ENCODE measurements around the gene B4GALT6.

B4GALT6 gene

GRCh38 chr18:31686572-31686971 is 2.2 kb upstream of the B4GALT6 start:
- H3K4me1 ChIP-seq (ENCODE audit: control insufficient read depth, insufficient read depth, low read length) = peaks cover 8% of the 10 kb centered on the region
- no peaks in the 10 kb centered on the region for H3K36me3 ChIP-seq (ENCODE audit: insufficient read depth, low read length)
- H3K4me3 ChIP-seq (ENCODE audit: low read length) = no peak overlapping the region
- H3K4me2 ChIP-seq (ENCODE audit: low read length) = no peak overlapping the region
- H3K27me3 ChIP-seq (ENCODE audit: control insufficient read depth, insufficient read depth, low read length) = peaks cover 8% of the 10 kb centered on the region
- no peak overlapping the region for H3K9ac ChIP-seq (ENCODE audit: low read depth, low read length)
- no peaks in the 10 kb centered on the region for H3K9me3 ChIP-seq (replicated peaks; ENCODE audit: low read length)

- H3K4me1 ChIP-seq (ENCODE audit: control insufficient read depth, insufficient read depth, low read length) = peaks cover 8% of the 10 kb centered on the region
- H3K4me3 ChIP-seq (ENCODE audit: low read length) = peak overlapping the region; percentile 77
- H3K27me3 ChIP-seq (ENCODE audit: control insufficient read depth, insufficient read depth, low read length) = peaks cover 8% of the 10 kb centered on the region
- no peaks in the 10 kb centered on the region for H3K36me3 ChIP-seq (ENCODE audit: insufficient read depth, low read length)
- peak overlapping the region; percentile 91 for H3K4me2 ChIP-seq (ENCODE audit: low read length)
- peak overlapping the region; percentile 60 for H3K9ac ChIP-seq (ENCODE audit: low read depth, low read length)
- no peaks in the 10 kb centered on the region for H3K9me3 ChIP-seq (replicated peaks; ENCODE audit: low read length)
Observed at GRCh38 chr18:31685097-31686082, 1.0 kb upstream of the B4GALT6 start.

- H3K4me3 ChIP-seq (ENCODE audit: low read length) = peak overlapping the region; percentile 77
- H3K9ac ChIP-seq (ENCODE audit: low read depth, low read length) = peak overlapping the region; percentile 65
- H3K4me2 ChIP-seq (ENCODE audit: low read length) = peak overlapping the region; percentile 91
- peaks cover 8% of the 10 kb centered on the region for H3K27me3 ChIP-seq (ENCODE audit: control insufficient read depth, insufficient read depth, low read length)
- H3K9me3 ChIP-seq (replicated peaks; ENCODE audit: low read length) = no peaks in the 10 kb centered on the region
- H3K36me3 ChIP-seq (ENCODE audit: insufficient read depth, low read length) = no peaks in the 10 kb centered on the region
- peaks cover 16% of the 10 kb centered on the region for H3K4me1 ChIP-seq (ENCODE audit: control insufficient read depth, insufficient read depth, low read length)
Observed at GRCh38 chr18:31683968-31684278, 458 bp downstream of the B4GALT6 start.

GRCh38 chr18:31683106-31683505 is 1.3 kb downstream of the B4GALT6 start:
- no peaks in the 10 kb centered on the region for H3K9me3 ChIP-seq (replicated peaks; ENCODE audit: low read length)
- H3K4me1 ChIP-seq (ENCODE audit: control insufficient read depth, insufficient read depth, low read length) = peaks cover 18% of the 10 kb centered on the region
- peaks cover 8% of the 10 kb centered on the region for H3K27me3 ChIP-seq (ENCODE audit: control insufficient read depth, insufficient read depth, low read length)
- no peak overlapping the region for H3K4me3 ChIP-seq (ENCODE audit: low read length)
- H3K36me3 ChIP-seq (ENCODE audit: insufficient read depth, low read length) = no peaks in the 10 kb centered on the region
- no peak overlapping the region for H3K4me2 ChIP-seq (ENCODE audit: low read length)
- no peak overlapping the region for H3K9ac ChIP-seq (ENCODE audit: low read depth, low read length)

- peaks cover 6% of the 10 kb centered on the region for H3K27me3 ChIP-seq (ENCODE audit: control insufficient read depth, insufficient read depth, low read length)
- no peaks in the 10 kb centered on the region for H3K9me3 ChIP-seq (replicated peaks; ENCODE audit: low read length)
- H3K4me2 ChIP-seq (ENCODE audit: low read length) = no peak overlapping the region
- H3K36me3 ChIP-seq (ENCODE audit: insufficient read depth, low read length) = no peaks in the 10 kb centered on the region
- H3K9ac ChIP-seq (ENCODE audit: low read depth, low read length) = no peak overlapping the region
- H3K4me3 ChIP-seq (ENCODE audit: low read length) = no peak overlapping the region
- H3K4me1 ChIP-seq (ENCODE audit: control insufficient read depth, insufficient read depth, low read length) = peaks cover 18% of the 10 kb centered on the region
Observed at GRCh38 chr18:31680831-31681568, 3.4 kb downstream of the B4GALT6 start.

- no peak overlapping the region for H3K4me3 ChIP-seq (ENCODE audit: low read length)
Observed at GRCh38 chr18:31680433-31680811, 4.0 kb downstream of the B4GALT6 start.

GRCh38 chr18:31679791-31680432 is 4.5 kb downstream of the B4GALT6 start:
- Histone ChIP-seq H3K4me2 (ENCODE audit: low read length) (no peak overlapping the region), H3K9me3 (replicated peaks; ENCODE audit: low read length) (no peaks in the 10 kb centered on the region), H3K9ac (ENCODE audit: low read depth, low read length) (no peak overlapping the region), H3K27me3 (ENCODE audit: control insufficient read depth, insufficient read depth, low read length) (peaks cover 5% of the 10 kb centered on the region), H3K36me3 (ENCODE audit: insufficient read depth, low read length) (no peaks in the 10 kb centered on the region), H3K4me3 (ENCODE audit: low read length) (no peak overlapping the region), H3K4me1 (ENCODE audit: control insufficient read depth, insufficient read depth, low read length) (peaks cover 15% of the 10 kb centered on the region)

More at GRCh38 chr18:31680433-31680811, 4.0 kb downstream of the B4GALT6 start:
- H3K27me3 ChIP-seq (ENCODE audit: control insufficient read depth, insufficient read depth, low read length) = peaks cover 5% of the 10 kb centered on the region
- H3K4me1 ChIP-seq (ENCODE audit: control insufficient read depth, insufficient read depth, low read length) = peaks cover 15% of the 10 kb centered on the region
- H3K9me3 ChIP-seq (replicated peaks; ENCODE audit: low read length) = no peaks in the 10 kb centered on the region
- no peak overlapping the region for H3K9ac ChIP-seq (ENCODE audit: low read depth, low read length)
- H3K36me3 ChIP-seq (ENCODE audit: insufficient read depth, low read length) = no peaks in the 10 kb centered on the region
- H3K4me2 ChIP-seq (ENCODE audit: low read length) = no peak overlapping the region

- no peak overlapping the region for H3K9ac ChIP-seq (ENCODE audit: low read depth, low read length)
- no peaks in the 10 kb centered on the region for H3K36me3 ChIP-seq (ENCODE audit: insufficient read depth, low read length)
- peaks cover 5% of the 10 kb centered on the region for H3K27me3 ChIP-seq (ENCODE audit: control insufficient read depth, insufficient read depth, low read length)
- no peaks in the 10 kb centered on the region for H3K9me3 ChIP-seq (replicated peaks; ENCODE audit: low read length)
- H3K4me2 ChIP-seq (ENCODE audit: low read length) = no peak overlapping the region
- peaks cover 14% of the 10 kb centered on the region for H3K4me1 ChIP-seq (ENCODE audit: control insufficient read depth, insufficient read depth, low read length)
- no peak overlapping the region for H3K4me3 ChIP-seq (ENCODE audit: low read length)
Observed at GRCh38 chr18:31679133-31679742, 5.1 kb downstream of the B4GALT6 start.

- Histone ChIP-seq H3K9ac (ENCODE audit: low read depth, low read length) (no peak overlapping the region), H3K4me2 (ENCODE audit: low read length) (no peak overlapping the region), H3K9me3 (replicated peaks; ENCODE audit: low read length) (no peaks in the 10 kb centered on the region), H3K4me3 (ENCODE audit: low read length) (no peak overlapping the region), H3K4me1 (ENCODE audit: control insufficient read depth, insufficient read depth, low read length) (peaks cover 11% of the 10 kb centered on the region), H3K27me3 (ENCODE audit: control insufficient read depth, insufficient read depth, low read length) (peaks cover under 1% of the 10 kb centered on the region), H3K36me3 (ENCODE audit: insufficient read depth, low read length) (no peaks in the 10 kb centered on the region)
Observed at GRCh38 chr18:31678425-31678824, 6.0 kb downstream of the B4GALT6 start.

- Histone ChIP-seq H3K9ac (ENCODE audit: low read depth, low read length) (no peak overlapping the region), H3K4me1 (ENCODE audit: control insufficient read depth, insufficient read depth, low read length) (peaks cover 11% of the 10 kb centered on the region), H3K4me3 (ENCODE audit: low read length) (no peak overlapping the region), H3K4me2 (ENCODE audit: low read length) (no peak overlapping the region), H3K27me3 (ENCODE audit: control insufficient read depth, insufficient read depth, low read length) (no peaks in the 10 kb centered on the region), H3K9me3 (replicated peaks; ENCODE audit: low read length) (no peaks in the 10 kb centered on the region), H3K36me3 (ENCODE audit: insufficient read depth, low read length) (no peaks in the 10 kb centered on the region)
Observed at GRCh38 chr18:31677592-31677991, 6.8 kb downstream of the B4GALT6 start.

- no peaks in the 10 kb centered on the region for H3K9me3 ChIP-seq (replicated peaks; ENCODE audit: low read length)
- H3K4me2 ChIP-seq (ENCODE audit: low read length) = no peak overlapping the region
- peaks cover 11% of the 10 kb centered on the region for H3K4me1 ChIP-seq (ENCODE audit: control insufficient read depth, insufficient read depth, low read length)
- H3K9ac ChIP-seq (ENCODE audit: low read depth, low read length) = no peak overlapping the region
- no peaks in the 10 kb centered on the region for H3K27me3 ChIP-seq (ENCODE audit: control insufficient read depth, insufficient read depth, low read length)
- H3K4me3 ChIP-seq (ENCODE audit: low read length) = no peak overlapping the region
- no peaks in the 10 kb centered on the region for H3K36me3 ChIP-seq (ENCODE audit: insufficient read depth, low read length)
Observed at GRCh38 chr18:31675404-31675803, 9.0 kb downstream of the B4GALT6 start.

Data from skeletal muscle satellite cell (primary cell).